Activated CD4-positive, alpha-beta T cell treated with anti-CD3 and anti-CD28 coated beads for 1 hour (primary cell): ENCODE data around the gene PUM1.

ENCODE experiments used
- DNase-seq: peaks from one replicate; pipeline ENCODE4 v3.0.0-alpha.2; 2020

The PUM1 gene

GRCh38 chr1:30923597-30923996, 141.9 kb downstream of the PUM1 start:
- no peak for DNase-seq

- no peak for DNase-seq
Observed at GRCh38 chr1:30920827-30921226, 144.7 kb downstream of the PUM1 start.

GRCh38 chr1:30919025-30919881, 146.3 kb downstream of the PUM1 start:
- DNase-seq: no peak

- no peak for DNase-seq
Observed at GRCh38 chr1:30916296-30916695, 149.2 kb downstream of the PUM1 start.

- DNase-seq: no peak
Observed at GRCh38 chr1:30915491-30916230, 149.9 kb downstream of the PUM1 start.

GRCh38 chr1:30914931-30915330, 150.6 kb downstream of the PUM1 start:
- DNase-seq: no peak

- DNase-seq: no peak
Observed at GRCh38 chr1:30914587-30914922, 151.0 kb downstream of the PUM1 start.

GRCh38 chr1:30912913-30913652, 152.4 kb downstream of the PUM1 start:
- DNase-seq: no peak

- DNase-seq: no peak
Observed at GRCh38 chr1:30912224-30912623, 153.3 kb downstream of the PUM1 start.

- DNase-seq: no peak
Observed at GRCh38 chr1:30911059-30911954, 154.2 kb downstream of the PUM1 start.

- no peak for DNase-seq
Observed at GRCh38 chr1:30909365-30910068, 156.0 kb downstream of the PUM1 start.

- DNase-seq: no peak
Observed at GRCh38 chr1:30908696-30909364, 156.7 kb downstream of the PUM1 start, which contains the start of gene SDC3. Gene SDC3 (minus strand): TSS chr1:30908758. CDS start chr1:30908586, 172 bp downstream.

- no peak for DNase-seq
Observed at GRCh38 chr1:30908316-30908695, 157.2 kb downstream of the PUM1 start.

- no peak for DNase-seq
Observed at GRCh38 chr1:30907481-30908315, 157.8 kb downstream of the PUM1 start.

- no peak for DNase-seq
Observed at GRCh38 chr1:30906631-30907441, 158.7 kb downstream of the PUM1 start.

- DNase-seq: no peak
Observed at GRCh38 chr1:30905916-30906620, 159.4 kb downstream of the PUM1 start.

- no peak for DNase-seq
Observed at GRCh38 chr1:30905403-30905802, 160.1 kb downstream of the PUM1 start.

- DNase-seq: no peak
Observed at GRCh38 chr1:30904962-30905335, 160.6 kb downstream of the PUM1 start.
